HG02642 (cell line): Measurements from ENCODE around the gene ZNF436.

Experiments
- ATAC-seq: cut with Tn5 transposase; IDR thresholded peaks from one replicate; pipeline ENCODE4 v1.9.1; 2021; ENCODE audit warnings: mild to moderate bottlenecking; ENCODE audit not compliant: unreplicated experiment, poor library complexity

The ZNF436 gene

GRCh38 chr1:23367791-23368561 is 1.7 kb downstream of the ZNF436 start:
- ATAC-seq = peak; percentile 91

DNA sequence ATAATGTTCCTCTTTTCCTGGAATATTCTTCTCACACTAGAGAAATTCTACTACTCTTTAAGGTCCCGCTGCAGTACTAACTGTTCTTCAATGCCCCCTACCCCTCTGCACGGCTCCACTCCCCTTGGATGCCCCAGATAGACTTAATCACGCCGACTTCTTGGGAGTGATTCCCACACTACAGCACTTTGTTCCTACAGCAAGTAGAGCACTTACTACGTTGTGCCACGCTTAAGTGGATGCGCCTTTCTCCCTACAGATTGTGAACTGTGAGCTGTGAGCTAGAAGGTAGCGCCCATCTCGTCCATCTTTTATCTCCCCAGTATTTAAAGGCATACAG is 2.2 kb downstream of the ZNF436 start:
- no peak for ATAC-seq

- no peak for ATAC-seq
Measured at GRCh38 chr1:23366598-23366997, 3.0 kb downstream of the ZNF436 start.

DNA sequence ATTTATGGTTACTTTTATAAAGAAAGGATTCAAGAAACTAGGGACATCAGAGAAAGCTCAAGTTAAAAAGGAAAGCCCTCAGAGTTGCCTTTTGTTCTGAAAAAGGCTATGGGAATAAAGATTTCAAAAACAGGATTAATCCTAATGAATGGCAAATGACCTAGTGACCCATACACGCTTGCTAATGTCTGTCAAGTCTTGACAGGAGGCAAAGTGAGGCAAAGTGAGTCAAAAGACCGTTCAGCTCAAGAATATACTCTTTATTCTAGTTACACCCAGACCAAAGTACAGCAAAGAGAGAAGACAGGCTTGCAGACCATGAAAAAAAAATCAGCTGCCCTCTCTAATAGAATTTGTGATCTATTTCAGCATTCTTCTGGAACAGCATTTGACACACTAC is 3.5 kb downstream of the ZNF436 start:
- ATAC-seq = no peak

GRCh38 chr1:23362218-23362713 is 7.4 kb downstream of the ZNF436 start:
- no peak for ATAC-seq

DNA sequence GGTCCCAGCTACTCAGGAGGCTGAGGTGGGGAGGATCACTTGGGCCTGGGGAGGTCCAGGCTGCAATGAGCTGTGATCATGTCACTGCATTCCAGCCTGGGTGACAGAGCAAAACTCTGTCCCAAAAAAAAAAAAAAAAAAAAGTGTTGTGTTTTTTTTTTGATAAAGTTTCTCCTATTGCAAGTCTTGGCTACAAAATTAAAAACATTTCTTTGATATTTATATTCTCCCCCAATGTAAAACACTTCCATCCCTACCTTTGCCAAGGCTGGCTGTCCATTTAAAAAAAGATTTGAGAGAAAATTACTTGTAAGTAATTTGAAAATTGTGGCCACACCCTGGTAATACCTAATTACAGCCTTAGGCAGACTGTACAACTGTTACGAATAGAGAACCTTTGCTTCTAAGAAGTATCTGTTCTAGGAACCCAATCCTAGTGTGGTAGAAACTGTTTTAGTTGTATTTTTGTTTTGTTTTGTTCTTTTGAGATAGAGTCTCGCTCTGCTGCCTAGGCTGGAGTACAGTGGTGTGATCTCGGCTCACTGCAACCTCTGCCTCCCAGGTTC is 11.2 kb downstream of the ZNF436 start:
- no peak for ATAC-seq

DNA sequence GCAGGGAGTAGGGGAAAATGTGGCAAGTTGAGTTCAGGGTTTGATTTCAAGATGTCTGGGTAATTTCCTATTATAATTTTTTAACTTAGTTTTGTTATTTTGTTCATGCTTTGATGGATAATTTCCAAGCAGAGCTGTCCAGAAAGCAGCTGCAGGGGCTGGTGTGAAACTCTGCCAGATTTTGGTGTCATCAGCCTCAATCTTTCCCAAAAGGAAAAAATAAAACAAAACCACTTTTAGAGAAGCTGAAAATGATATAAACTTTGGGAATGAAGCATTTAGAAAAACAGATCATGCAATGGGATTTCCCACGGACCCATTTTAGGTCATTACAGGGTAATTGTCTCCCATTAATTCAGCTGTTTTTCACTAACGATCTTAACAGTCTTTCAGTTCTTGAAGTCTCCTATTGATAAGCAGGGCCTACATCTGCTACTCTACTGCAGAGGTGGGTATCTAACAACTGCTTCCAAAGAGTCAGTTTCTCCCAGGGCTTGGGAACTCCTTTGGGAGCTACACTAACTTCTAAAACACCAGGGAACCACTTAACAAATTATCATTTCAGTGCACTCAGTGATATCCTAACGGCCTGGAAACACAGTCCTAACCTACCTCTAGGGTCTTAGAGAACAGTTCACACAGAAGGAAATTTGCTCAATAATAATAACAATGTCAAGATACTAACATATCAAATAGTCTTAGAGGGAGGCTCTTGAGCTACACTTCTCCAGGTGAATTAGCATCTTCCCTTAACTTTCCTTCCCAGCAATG is 12.3 kb downstream of the ZNF436 start:
- ATAC-seq = no peak

DNA sequence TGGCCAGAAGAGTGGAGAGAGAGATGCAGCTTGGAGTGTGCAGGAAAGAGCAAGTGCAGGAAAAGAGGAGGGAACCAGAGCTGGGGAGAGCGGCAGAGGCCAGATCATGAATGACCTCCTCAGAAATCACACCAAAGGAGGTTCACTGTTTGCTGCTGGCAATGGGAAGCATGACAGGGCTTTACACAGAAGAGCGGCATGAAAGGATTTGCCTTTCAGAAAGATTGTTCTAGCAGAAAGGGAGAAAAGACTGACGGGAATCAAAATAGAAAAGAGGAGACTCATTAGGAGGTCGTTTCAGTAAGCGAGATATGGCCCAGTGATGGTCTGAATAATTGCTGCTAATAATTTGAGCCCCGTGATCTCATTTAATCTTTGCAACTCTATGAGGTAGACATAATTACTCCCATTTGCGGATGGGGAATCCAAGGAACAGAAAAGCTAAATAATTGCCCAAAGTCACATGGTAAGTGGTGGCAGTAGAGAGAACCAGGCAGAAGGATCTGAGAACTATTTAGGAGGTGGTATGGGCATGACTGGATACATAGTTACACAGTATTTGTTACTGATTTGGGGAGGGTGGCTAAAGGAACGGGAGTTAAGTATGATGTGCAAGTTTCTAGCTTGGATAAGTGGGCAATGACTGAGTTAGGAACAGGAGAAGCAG is 13.0 kb downstream of the ZNF436 start:
- ATAC-seq = no peak

GRCh38 chr1:23354245-23354644 is 15.4 kb downstream of the ZNF436 start:
- no peak for ATAC-seq

- ATAC-seq = no peak
Measured at GRCh38 chr1:23352096-23352695, 17.4 kb downstream of the ZNF436 start.

- no peak for ATAC-seq
Measured at GRCh38 chr1:23345920-23346319, 23.7 kb downstream of the ZNF436 start.

- ATAC-seq = no peak
Measured at GRCh38 chr1:23344987-23345472, 24.6 kb downstream of the ZNF436 start.

DNA sequence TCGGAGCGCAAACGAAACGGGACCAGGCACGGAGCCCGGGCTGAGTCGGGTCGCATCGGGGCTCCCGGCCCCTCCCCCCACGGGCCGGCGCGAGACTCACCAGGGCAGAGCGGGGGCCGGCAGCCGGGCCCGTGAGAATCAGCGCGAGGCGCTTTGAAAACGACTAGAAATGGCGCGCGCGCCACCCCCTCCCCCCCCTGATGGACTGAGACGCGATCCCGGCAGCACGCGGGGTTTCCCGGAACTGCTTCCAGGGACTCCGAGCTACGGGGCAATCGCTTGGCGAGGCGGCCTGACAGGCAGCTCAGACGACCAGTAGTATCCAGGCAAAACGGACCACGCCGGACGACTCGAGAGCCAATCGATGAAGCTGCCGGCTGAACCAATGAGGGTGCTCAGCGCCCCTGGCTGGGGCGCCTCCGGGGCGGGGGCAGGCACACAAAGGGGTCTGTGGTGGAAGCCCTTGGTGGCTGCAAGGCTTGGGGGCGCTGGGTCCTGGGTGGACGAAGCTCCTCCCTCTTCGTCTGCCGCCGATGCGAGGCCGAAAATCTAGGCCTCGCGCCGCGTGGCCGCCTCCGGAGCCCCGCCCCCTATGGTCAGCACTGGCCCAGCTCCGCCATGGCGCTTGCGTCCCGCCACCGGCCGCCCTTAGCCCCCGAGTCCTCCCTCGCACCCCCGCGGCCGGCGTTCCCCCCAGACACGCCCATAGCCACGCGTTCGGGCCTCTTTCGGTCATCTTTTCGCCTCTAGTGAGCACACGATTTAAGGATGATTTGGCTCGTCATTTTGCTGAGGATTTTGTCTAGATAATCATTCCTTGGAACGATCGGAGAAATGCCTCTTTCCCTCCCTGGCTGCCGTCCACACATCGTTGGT is 25.3 kb downstream of the ZNF436 start, which contains the start of gene HNRNPR:
HNRNPR (minus strand) TSS at position 174 of the 876 bp plus-strand sequence. CDS start 3,276 bp downstream, outside the sequence.
- peak; percentile 95 for ATAC-seq

- peak; percentile 20 for ATAC-seq
Measured at GRCh38 chr1:23343221-23344110, 26.2 kb downstream of the ZNF436 start.

GRCh38 chr1:23341931-23342692 is 27.5 kb downstream of the ZNF436 start:
- ATAC-seq = no peak

DNA sequence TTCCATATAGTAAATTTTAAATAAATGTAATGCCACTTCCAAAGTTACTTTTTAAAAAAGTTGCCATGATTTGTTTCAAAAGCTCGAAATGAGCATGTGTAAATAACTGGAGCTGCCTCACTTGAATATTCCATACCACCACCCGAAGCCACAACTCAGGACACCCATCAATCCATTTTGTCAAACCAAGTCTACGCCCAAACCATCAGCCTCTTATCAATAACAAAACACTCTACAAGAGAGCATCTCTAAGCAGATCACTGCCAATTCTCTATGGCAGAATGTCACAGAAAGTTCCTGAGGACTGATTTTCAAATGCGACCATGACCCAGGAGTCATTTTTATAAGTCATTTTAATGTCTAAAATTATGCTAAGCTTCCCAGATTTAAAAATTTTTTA is 30.0 kb downstream of the ZNF436 start:
- no peak for ATAC-seq

DNA sequence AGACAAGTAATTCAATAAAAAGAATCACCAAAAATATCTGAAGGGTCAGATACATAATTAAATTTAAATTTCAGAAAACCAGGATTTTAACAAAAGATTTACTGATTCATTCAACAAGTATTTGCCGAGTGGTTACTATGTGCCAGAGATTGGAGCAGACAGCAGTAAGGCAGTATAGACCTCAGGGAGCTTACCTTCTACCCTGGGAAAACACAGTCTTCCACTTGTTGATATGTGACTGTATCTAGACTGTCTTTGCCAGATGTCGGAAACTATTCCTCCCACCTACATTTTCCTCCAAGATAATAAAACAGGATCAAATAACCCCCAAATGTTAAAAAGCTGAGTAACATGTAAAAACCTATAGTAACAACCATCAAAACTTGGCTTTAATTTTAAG is 31.8 kb downstream of the ZNF436 start:
- ATAC-seq = no peak
